Adipose tissue (tissue), 3 donors: ENCODE results near the gene KRT72. TPM values are rescaled to one million over a fixed set of nuclear protein-coding genes. Genes with fewer than 3 reads are reported as not detected.
"Not testable (repeated sequence)": the region's sequence is repeated elsewhere in the genome, so short reads cannot be mapped to it uniquely, and the experiment has no call there.

Source experiments
- H3K27ac ChIP-seq: one replicate; pipeline ENCODE4 v1.5.1; 2013; ENCODE audit warnings: low read depth, low read length
- WGBS, 3 donors: extraction: QIAGEN DNeasy Blood & Tissue Kit; methylation state at CpG; one replicate each; pipeline ENCODE4 v1.1.7; 2013; 5-methylcytosine and 5-hydroxymethylcytosine counted together
- polyA plus RNA-seq, 3 donors: library from polyadenylated mRNA; stranded (reverse); fragments of 200-250 nt; gene quantifications; one replicate each; pipeline ENCODE4 v1.2.3, GENCODE V29; 2013
- donor health status: healthy with polysubstance abuse.
- donor health status: Bipolar disorder and iron deficiency.
- donor health status: healthy.

KRT72 gene
- polyA plus RNA-seq, 3 donors = 0.13 to 0.34 (median 0.21) TPM

DNA sequence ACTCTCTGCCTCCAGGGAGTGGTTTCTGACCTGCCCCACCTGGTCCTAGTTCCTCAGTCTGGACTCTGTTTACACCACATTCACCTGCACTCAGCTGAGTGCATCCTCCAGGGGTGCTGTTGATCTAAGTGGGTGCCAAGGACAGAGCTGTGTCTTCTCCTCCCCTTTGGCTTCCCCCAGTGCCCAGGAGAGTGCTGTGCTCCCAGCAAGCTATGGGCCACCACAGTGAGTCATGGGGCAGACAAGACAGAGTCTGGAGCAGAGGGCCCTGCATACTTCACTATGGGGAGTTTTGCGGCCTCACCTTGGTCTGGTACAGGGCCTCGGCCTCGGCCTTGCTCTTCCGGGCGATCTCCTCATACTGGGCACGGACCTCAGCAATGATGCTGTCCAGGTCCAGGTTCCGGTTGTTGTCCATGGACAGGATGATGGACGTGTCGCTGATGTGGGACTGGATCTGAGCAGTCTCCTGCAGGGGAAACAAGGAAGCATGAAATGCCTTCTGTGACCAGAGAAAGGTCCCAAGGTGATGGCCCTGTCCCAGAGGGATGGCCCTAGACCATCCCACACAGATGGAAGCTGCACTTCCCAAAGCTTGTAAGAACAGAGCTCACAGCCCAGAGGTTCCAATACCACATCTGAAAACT, 12.2 kb upstream of the KRT72 start:
- WGBS, 3 donors = 89 to 94% (median 93%) methylated on average over 9 of the region's 9 CpGs
- no peak overlapping the region for H3K27ac ChIP-seq

DNA sequence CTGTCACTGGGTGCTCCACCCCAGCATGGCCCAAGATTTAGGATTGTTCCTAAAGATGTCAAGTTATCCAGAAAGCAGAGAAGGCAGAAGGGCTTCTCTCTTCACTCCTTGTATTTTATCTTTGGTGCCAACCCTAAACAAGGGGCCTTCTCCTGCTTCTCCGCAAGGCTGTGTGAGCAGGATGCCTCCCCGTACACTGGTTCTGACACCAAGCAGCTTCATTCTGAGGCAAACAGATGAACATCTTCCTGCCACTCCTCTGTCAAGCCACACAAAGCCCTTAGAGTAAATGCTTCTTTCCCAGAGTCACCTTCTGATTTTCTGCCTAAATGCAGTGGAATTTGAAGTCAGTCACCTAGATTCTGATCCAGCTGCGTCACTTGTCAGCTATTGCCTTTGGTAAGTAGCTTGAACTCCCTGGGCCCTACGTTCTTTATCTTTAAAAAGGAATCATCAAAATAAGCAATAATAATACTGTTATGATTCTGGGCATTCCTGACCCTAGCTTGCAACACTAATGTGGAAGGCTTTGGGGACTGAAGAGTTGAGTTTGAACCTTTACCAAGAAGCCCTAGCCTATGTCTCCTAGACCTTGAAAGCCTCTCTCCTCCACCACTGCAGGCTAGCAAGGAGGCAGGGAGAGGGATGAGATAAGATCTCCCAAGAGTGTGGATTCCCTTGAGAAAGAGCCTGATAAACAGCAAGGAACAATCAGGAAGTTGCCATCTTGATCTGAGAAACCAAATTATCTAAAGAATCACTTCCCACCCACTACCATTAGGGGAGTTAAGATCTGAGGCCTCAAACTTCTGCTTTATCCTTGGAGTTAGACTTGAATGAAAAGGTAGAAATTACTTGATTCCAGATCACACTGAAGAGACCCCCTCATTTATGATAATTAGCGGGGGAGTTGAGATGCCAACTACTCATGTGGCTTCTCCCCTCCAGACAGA, 11.4 kb upstream of the KRT72 start:
- WGBS, 3 donors = 82 to 90% (median 89%) methylated on average over 5 of the region's 5 CpGs

DNA sequence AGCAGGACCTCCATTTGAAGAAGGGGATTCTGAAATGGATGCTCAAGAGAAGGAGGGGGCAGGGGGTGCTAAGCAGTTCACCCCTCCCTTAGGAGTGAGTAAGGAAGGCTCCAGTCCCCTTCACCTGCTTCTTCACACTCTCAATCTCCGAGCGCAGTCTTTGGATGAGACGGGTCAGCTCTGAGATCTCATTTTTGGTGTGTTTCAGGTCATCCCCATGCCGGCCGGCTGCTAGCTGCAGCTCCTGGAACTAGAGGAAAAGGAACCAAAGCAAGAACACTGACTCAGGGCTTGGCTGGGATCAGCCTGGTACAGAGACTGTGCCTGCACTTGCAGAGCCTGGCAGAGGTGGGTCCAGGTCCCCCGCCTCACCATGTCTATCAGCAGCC, 9.8 kb upstream of the KRT72 start:
- WGBS, 3 donors = 83 to 94% (median 87%) methylated on average over 6 of the region's 6 CpGs
- no peak overlapping the region for H3K27ac ChIP-seq

More for the DNA sequence above, 11.4 kb upstream of the KRT72 start:
- no peak overlapping the region for H3K27ac ChIP-seq

- 70 to 81% (median 76%) methylated on average over 8 of the region's 8 CpGs for WGBS, 3 donors
Observed at GRCh38 chr12:52608826-52609630, 7.8 kb upstream of the KRT72 start.

DNA sequence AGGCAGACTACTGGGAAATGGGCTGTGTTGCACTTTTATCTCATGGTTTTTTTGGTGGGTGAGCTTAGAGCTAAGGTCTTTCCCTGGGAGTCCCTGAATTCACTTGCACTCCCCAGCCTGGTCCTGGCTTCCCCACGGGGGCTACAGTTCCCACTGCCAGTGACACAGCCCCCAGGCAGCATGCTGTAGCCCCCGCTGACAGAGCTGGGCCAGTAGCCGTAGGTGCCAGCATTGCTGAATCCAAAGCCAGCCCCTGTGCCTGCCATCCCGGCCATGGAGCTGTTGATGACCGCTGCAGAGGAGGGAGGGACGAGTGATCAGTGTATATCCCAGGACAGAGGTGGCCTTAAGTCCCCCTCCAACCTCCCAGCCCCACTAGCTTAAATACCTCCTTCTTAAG, 6.9 kb upstream of the KRT72 start:
- H3K27ac ChIP-seq = no peak overlapping the region
- WGBS, 3 donors = 72 to 82% (median 75%) methylated on average over 5 to 6 of the region's 6 CpGs

More at GRCh38 chr12:52608826-52609630, 7.8 kb upstream of the KRT72 start:
- no peak overlapping the region for H3K27ac ChIP-seq

DNA sequence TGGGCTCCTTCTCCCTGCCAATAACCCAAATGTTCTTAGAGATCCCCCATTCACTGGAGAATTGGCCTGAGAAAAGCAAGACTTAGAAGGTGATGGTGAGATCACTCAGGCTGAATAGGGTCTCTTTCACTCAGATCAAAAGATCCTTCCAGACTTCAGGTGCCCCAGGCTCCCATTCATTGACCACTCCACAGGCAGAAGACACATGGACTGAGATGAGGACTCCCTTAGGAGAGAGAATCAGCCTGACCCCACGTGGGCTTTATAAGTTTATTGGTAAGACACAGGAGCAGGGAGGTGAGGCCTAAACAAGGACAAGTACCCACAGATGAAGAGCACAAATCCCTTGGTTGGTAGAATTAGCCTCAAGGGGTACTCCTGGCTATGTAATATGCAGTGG, 6.1 kb upstream of the KRT72 start:
- H3K27ac ChIP-seq = no peak overlapping the region
- WGBS, 3 donors = 38 to 50% (median 50%) methylated on average over 1 of the region's 1 CpG

DNA sequence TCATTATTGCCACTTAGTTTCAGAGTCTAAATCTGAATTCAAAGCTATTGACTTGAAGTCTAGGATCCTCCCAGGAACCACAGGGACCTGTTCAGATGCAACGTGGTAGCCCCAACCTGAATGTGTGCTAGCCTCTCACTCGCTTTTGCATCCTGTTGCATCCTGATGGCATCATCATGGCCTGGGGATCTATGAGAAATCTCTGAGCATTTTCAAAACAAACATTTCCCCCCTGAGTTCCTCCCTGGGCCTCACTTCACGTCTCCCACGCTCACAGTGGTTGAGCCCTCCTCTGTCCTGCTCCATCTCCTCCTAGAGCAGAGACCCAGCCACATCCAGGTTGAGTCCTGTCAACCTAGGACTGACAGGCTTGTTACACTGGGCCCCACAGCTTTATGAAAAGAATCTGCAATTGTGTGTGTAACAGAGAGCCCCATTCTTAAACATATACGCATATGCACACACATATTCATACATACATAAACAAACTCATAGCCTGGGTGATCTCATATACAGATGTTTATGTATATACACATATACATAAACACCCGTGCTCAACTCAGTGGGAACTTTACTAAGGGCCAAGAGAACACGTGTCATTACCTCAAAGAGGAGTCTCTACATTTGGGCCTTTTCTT, 5.4 kb upstream of the KRT72 start:
- WGBS, 3 donors = 78 to 86% (median 83%) methylated on average over 7 of the region's 7 CpGs
- no peak overlapping the region for H3K27ac ChIP-seq

GRCh38 chr12:52606096-52606495, 4.8 kb upstream of the KRT72 start:
- no peak overlapping the region for H3K27ac ChIP-seq
- 70 to 79% (median 73%) methylated on average over 3 of the region's 3 CpGs for WGBS, 3 donors

GRCh38 chr12:52605542-52605941, 4.3 kb upstream of the KRT72 start:
- WGBS, 3 donors = 81 to 86% (median 85%) methylated on average over 1 of the region's 1 CpG
- H3K27ac ChIP-seq = no peak overlapping the region

- no peak overlapping the region for H3K27ac ChIP-seq
Observed at GRCh38 chr12:52604859-52605258, 3.6 kb upstream of the KRT72 start.

DNA sequence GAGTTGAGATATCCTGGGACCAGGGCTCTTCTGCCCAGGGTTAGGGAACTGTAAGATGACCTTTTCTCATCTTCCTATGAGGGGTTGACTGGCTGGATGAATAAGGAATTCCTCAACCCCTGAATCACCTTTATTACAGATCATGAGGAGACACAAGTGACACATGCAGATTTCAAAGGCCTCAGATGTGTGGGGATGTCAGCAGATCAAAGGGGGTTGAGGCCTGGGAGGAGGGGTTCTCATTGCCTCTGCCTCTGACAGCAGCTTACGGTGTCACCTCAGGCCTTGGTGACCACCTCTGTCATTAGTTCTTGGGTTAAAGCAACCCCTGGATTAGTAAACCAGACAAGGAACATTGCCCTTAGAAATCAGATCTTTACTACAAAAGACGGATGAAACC, 2.1 kb upstream of the KRT72 start:
- 79 to 89% (median 86%) methylated on average over 2 of the region's 2 CpGs for WGBS, 3 donors
- H3K27ac ChIP-seq = no peak overlapping the region

DNA sequence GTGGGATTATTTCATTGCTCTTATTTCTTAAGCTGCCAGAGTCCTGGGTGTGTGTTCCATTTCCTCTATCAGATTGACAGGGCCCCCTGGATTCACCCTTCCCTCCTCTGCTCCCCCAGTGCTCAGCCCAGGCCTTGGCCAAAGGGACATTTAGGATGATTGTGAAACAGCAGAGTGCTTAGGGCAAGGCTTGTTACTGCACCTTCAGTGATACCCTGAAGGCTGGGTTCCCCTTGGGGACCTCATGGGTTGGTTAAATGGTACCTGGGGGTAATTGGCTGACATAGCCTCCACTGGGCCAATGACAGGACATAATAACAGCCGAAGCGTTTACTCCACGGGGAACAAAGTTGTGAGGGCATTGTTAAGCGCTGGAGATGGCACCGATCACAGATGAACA, 1.3 kb upstream of the KRT72 start:
- 88 to 91% (median 88%) methylated on average over 5 of the region's 5 CpGs for WGBS, 3 donors
- no peak overlapping the region for H3K27ac ChIP-seq

DNA sequence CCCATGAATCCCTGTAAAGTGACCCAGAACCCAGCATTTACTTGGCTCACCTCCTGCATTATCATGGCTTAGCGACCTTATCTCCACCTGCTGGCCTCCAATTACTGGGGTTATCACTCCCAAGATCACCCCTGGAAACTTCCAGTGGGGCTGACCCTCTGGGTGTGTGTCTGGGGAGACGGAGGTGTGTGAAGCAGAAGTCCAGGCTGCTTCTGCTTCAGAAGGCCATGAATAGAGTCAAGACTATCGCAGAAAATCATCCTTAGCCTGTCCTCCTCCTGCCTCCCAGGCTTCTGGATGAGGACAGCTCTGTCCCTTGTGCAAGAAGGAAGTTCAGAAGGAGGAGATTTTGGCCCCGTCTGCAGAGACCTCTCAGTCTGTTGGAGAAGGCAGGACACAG, 408 bp upstream of the KRT72 start:
- 46 to 74% (median 66%) methylated on average over 4 of the region's 4 CpGs for WGBS, 3 donors
- no peak overlapping the region for H3K27ac ChIP-seq

GRCh38 chr12:52600475-52600874, 788 bp downstream of the KRT72 start:
- WGBS, 3 donors = 81 to 89% (median 84%) methylated on average over 12 of the region's 12 CpGs
- H3K27ac ChIP-seq = no peak overlapping the region

GRCh38 chr12:52600071-52600470, 1.2 kb downstream of the KRT72 start:
- 49 to 61% (median 53%) methylated on average over 2 of the region's 2 CpGs for WGBS, 3 donors
- no peak overlapping the region for H3K27ac ChIP-seq

- no peak overlapping the region for H3K27ac ChIP-seq
- WGBS, 3 donors = 82 to 86% (median 85%) methylated on average over 5 of the region's 5 CpGs
Observed at GRCh38 chr12:52598966-52599365, 2.3 kb downstream of the KRT72 start.

- 93 to 94% (median 94%) methylated on average over 4 of the region's 4 CpGs for WGBS, 3 donors
- not testable (repeated sequence) for H3K27ac ChIP-seq
Observed at GRCh38 chr12:52594237-52594636, 7.0 kb downstream of the KRT72 start.

DNA sequence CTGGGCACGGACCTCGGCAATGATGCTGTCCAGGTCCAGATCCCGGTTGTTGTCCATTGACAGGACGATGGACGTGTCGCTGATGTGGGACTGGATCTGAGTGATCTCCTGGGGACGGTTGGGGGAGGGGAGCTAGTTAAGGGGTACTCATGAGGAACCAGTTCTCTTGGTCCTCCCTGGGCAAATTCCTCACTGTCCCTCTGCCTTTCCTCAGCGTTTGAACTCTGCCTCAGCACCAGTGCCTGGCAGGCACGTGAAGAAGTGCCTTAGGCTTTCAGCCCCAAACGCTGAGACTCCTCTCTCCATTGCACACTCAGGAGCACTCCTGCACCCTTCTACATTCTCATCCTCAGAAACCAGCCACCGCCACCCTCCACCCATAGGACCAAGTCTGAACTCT, 9.7 kb downstream of the KRT72 start:
- H3K27ac ChIP-seq = no peak overlapping the region
- 86 to 91% (median 88%) methylated on average over 11 of the region's 11 CpGs for WGBS, 3 donors
